ENCODE data around the gene U2AF1L4. TPM values are rescaled to one million over a fixed set of nuclear protein-coding genes. Genes with fewer than 3 reads are reported as not detected.

The U2AF1L4 gene
- total and polyA plus RNA-seq, 2 of the 4 experiments (the other 2 are of a cell fraction): 6.1 to 15.0 TPM

DNA sequence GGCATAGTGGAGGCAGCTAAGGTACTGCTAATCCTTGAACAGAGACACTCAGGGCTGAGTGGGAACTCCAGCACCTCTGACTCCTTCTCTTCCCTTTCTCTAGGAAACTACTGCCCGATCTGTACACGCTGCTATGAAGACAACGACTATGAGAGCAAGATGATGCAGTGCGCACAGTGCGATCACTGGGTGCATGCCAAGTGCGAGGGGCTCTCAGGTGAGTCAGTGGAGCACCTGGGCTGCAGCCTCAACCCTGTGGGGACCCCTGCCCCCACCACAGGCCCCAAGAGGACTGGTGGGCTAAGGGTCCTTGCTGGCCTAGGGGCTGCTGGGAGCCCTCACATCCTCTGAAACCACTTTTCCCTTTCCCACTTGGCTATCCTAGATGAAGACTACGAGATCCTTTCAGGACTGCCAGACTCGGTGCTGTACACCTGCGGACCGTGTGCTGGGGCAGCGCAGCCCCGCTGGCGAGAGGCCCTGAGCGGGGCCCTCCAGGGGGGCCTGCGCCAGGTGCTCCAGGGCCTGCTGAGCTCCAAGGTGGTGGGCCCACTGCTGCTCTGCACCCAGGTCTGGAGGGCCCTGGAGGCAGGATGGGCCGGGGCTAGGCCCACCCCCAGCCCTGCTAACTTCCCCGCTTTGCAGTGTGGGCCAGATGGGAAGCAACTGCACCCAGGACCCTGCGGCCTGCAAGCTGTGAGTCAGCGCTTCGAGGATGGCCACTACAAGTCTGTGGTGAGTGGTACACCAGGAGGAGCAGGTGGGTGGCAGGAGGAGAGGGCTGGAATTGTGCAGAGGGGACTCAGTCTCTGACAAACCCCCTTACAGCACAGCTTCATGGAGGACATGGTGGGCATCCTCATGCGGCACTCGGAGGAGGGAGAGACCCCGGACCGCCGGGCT lies 17.9 kb downstream of the U2AF1L4 start:
- in situ Hi-C loops (cut with MboI; ENCODE audit: low sequenced_read_pairs) (no loop called here), dilution Hi-C loops (cut with HindIII; ENCODE audit: low sequenced_read_pairs, unreplicated experiment) (no loop called here), intact Hi-C loops (cut with micrococcal nuclease) (no loop called here)
- Histone ChIP-seq H3K56ac (ENCODE audit: extremely low read depth, insufficient read depth, low read length) (no peak overlapping the region), H2BK20ac (ENCODE audit: low read depth, low read length) (no peak overlapping the region), H3K4ac (ENCODE audit: low read depth, low read length) (no peak overlapping the region), H3K79me1 (ENCODE audit: low read depth in 1 of 2, low read length in 2 of 2) (peaks cover 12 to 19% of the 10 kb centered on the region in 2 experiments), H3K14ac (replicated peaks; ENCODE audit: low read depth, low read length) (no peak overlapping the region), H2BK120ac (ENCODE audit: low read depth, low read length) (no peak overlapping the region), H4K8ac (ENCODE audit: low read depth in 2 of 2, low read length in 2 of 2) (no peak overlapping the region), H2AK5ac (ENCODE audit: low read depth, low read length) (no peak overlapping the region), H3K18ac (ENCODE audit: low read depth, low read length) (no peak overlapping the region), H2AK9ac (replicated peaks; ENCODE audit: low read depth, low read length, poor library complexity) (no peak overlapping the region), H3K9me1 (ENCODE audit: insufficient read depth, low read length) (no peaks in the 10 kb centered on the region), H2AFZ (replicated peaks; ENCODE audit: low read length, poor library complexity) (no peak overlapping the region), H3K9me3 (ENCODE audit: control insufficient read depth, insufficient read depth, low read length) (no peaks in the 10 kb centered on the region), H3K36me3 (ENCODE audit: control insufficient read depth, insufficient read depth, low read length) (peaks cover 97% of the 10 kb centered on the region), H4K20me1 (ENCODE audit: insufficient read depth, low read length) (peaks cover 22% of the 10 kb centered on the region), H3K4me1 (ENCODE audit: control insufficient read depth, insufficient read depth, low read length) (no peaks in the 10 kb centered on the region), H3K27me3 (ENCODE audit: control insufficient read depth, insufficient read depth, low read length) (no peaks in the 10 kb centered on the region), H3K4me3 (ENCODE audit: insufficient read depth, low read depth, low read length) (no peak overlapping the region), H3K9ac (ENCODE audit: low read depth, low read length) (no peak overlapping the region), H4K91ac (ENCODE audit: insufficient read depth, low read depth, low read length) (no peak overlapping the region), H3K4me2 (ENCODE audit: low read depth, low read length) (no peak overlapping the region), H4K5ac (ENCODE audit: low read depth, low read length) (no peak overlapping the region), H2BK5ac (ENCODE audit: low read depth, low read length, poor library complexity, severe bottlenecking) (no peak overlapping the region), H3K23ac (ENCODE audit: low read depth, low read length) (no peak overlapping the region), H3K27ac (ENCODE audit: insufficient read depth, low read length) (no peak overlapping the region), H2BK15ac (ENCODE audit: low read depth, low read length) (no peak overlapping the region)
- WGBS, 2 experiments (ENCODE audit: extremely low coverage in 2 of 2, insufficient read length in 1 of 2): 95% methylated on average over 10 of the region's 25 CpGs; no CpG with 5 or more reads in 1 of the 2 experiments
- ChIA-PET CTCF (no interaction called here), POLR2A (ENCODE audit: unreplicated experiment) (no interaction called here)
- DNase-seq: no peak
- BruUV-seq (replicated peaks): no TSS peak
- no peak for TF ChIP-seq BHLHE40 (IDR thresholded peaks at IDR 0.05; ENCODE audit: low read depth, low read length)
- ATAC-seq (ENCODE audit: low read depth): no peak
